Mesothelial cell of epicardium (in vitro differentiated cells): ENCODE results near the gene NCAM1. TPM values are rescaled to one million over a fixed set of nuclear protein-coding genes. Genes with fewer than 3 reads are reported as not detected.

Experiments used
- DNase-seq, 2 experiments: peaks; one replicate each; pipeline ENCODE4 v3.0.0; 2021; ENCODE audit warnings: low spot score in 2 of 2; ENCODE audit not compliant: unreplicated experiment in 2 of 2
- H3K27ac Mint-ChIP-seq: 2 replicates; pipeline ENCODE4 v1.8.0; 2021; ENCODE audit warnings: mixed read lengths
- H3K27me3 Mint-ChIP-seq: 2 replicates; pipeline ENCODE4 v1.8.0; 2021; ENCODE audit warnings: low read depth, mixed read lengths
- H3K36me3 Mint-ChIP-seq: 2 replicates; pipeline ENCODE4 v1.8.0; 2021; ENCODE audit warnings: mixed read lengths
- H3K4me1 Mint-ChIP-seq: 2 replicates; pipeline ENCODE4 v1.8.0; 2021; ENCODE audit warnings: mixed read lengths
- H3K4me3 Mint-ChIP-seq: 2 replicates; pipeline ENCODE4 v1.8.0; 2021; ENCODE audit warnings: mild to moderate bottlenecking, moderate library complexity, mixed read lengths
- H3K9me3 Mint-ChIP-seq: 2 replicates; pipeline ENCODE4 v1.8.0; 2021; ENCODE audit warnings: mixed read lengths
- total RNA-seq: library from RNA; stranded (reverse); gene quantifications from 3 replicates; pipeline ENCODE4 v1.2.1, GENCODE V29; 2021
- TF ChIP-seq, protein P1 (sequence below): fragments of 200-600 bp; sonication (generic); IDR thresholded peaks from one replicate; pipeline ENCODE4 v1.5.0; 2021; ENCODE audit warnings: antibody characterized with exemption; ENCODE audit not compliant: unreplicated experiment

The NCAM1 gene
- total RNA-seq, 1 donor from 2014 or later = 139 TPM

DNA sequence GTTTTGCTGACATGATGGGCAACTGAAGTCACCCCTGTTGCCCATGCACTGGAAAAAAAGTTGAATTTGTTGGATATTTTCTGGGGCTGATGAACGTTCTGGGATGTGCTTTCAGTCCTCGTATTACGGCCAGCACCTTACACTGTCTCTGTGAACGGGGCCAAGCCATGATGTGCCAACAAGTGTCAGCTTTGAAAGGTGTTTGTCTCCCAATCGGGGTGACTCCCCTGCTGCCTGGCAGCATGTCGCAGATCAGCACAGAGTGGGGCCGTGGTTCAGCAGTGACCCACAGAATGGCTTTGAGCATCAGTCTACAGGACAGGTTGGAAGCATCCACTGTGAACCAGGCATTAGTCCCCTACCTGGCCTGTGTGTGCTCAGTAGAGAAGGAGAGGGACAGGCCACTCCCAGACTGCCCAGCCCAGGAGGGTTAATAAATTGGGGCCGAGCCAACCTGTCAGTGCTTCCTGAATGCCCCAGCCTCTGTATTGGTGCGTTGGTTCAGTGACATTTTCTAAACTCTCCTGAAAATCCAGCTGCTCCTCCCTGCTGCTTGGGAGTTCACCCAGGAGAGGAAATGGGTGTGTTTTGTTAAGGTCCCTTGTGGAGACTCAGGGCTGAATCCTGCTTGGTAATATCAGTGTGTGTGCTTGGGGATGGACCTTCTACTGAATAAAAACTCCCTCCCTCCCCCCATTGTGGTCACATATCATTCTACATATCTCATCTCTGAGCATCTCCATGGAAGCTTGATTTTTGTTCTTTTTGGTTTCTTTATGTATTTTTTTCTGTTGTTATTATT, 302.4 kb downstream of the NCAM1 start:
- H3K9me3 Mint-ChIP-seq = no peaks in the 10 kb centered on the region
- H3K27ac Mint-ChIP-seq = no peak overlapping the region
- DNase-seq = no peak
- H3K27me3 Mint-ChIP-seq = no peaks in the 10 kb centered on the region
- H3K4me3 Mint-ChIP-seq = no peak overlapping the region
- H3K36me3 Mint-ChIP-seq = peaks cover 16% of the 10 kb centered on the region
- TF ChIP-seq, protein P1, sequence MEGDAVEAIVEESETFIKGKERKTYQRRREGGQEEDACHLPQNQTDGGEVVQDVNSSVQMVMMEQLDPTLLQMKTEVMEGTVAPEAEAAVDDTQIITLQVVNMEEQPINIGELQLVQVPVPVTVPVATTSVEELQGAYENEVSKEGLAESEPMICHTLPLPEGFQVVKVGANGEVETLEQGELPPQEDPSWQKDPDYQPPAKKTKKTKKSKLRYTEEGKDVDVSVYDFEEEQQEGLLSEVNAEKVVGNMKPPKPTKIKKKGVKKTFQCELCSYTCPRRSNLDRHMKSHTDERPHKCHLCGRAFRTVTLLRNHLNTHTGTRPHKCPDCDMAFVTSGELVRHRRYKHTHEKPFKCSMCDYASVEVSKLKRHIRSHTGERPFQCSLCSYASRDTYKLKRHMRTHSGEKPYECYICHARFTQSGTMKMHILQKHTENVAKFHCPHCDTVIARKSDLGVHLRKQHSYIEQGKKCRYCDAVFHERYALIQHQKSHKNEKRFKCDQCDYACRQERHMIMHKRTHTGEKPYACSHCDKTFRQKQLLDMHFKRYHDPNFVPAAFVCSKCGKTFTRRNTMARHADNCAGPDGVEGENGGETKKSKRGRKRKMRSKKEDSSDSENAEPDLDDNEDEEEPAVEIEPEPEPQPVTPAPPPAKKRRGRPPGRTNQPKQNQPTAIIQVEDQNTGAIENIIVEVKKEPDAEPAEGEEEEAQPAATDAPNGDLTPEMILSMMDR = no peak
- H3K4me1 Mint-ChIP-seq = no peaks in the 10 kb centered on the region

DNA sequence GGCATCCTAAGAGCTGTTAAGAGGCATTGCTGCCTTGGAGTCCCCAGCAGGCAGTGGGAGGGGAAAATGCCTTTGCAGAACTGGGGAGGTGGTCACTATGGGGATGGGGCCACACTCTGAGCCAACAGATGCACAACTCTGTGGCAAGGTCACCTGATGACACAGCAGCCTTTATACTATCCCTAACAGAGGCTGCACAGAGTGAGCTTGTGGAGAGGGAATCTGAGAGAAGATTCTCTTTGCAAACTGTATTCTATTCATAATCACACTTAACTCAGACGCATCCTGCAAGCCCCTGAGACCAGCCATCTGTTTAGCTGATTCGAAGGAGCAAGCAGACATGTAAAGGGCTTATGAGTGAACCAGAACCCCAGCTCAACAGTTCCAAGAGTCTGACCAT, 304.1 kb downstream of the NCAM1 start:
- TF ChIP-seq, protein P1 = no peak
- Mint-ChIP-seq H3K27me3 (no peaks in the 10 kb centered on the region), H3K9me3 (no peaks in the 10 kb centered on the region), H3K36me3 (peaks cover 18% of the 10 kb centered on the region), H3K27ac (no peak overlapping the region), H3K4me1 (no peaks in the 10 kb centered on the region), H3K4me3 (no peak overlapping the region)
- no peak for DNase-seq

DNA sequence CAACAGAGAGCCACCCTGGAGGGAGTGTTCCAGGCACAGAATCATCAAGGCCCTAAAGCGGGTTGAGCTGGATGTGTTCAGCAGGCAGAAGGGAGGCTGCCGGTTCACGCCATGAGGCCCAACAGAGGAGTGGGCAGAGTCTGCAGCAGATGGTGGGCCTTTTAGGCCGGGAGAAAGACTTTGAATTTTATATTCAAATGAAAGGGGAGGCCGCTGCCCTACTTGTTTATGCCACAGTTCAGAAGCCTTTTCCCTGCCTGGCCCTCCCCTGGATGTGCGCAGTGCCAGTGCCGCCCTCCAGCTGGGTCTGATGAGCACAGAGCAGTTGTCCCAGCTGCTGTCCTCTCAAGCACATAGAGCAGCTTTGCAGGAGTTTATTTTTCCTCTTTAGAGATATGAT, 306.3 kb downstream of the NCAM1 start:
- Mint-ChIP-seq H3K9me3 (no peaks in the 10 kb centered on the region), H3K36me3 (peaks cover 13% of the 10 kb centered on the region), H3K27ac (no peak overlapping the region), H3K4me1 (no peaks in the 10 kb centered on the region), H3K4me3 (no peak overlapping the region), H3K27me3 (no peaks in the 10 kb centered on the region)
- TF ChIP-seq, protein P1 = no peak
- no peak for DNase-seq

DNA sequence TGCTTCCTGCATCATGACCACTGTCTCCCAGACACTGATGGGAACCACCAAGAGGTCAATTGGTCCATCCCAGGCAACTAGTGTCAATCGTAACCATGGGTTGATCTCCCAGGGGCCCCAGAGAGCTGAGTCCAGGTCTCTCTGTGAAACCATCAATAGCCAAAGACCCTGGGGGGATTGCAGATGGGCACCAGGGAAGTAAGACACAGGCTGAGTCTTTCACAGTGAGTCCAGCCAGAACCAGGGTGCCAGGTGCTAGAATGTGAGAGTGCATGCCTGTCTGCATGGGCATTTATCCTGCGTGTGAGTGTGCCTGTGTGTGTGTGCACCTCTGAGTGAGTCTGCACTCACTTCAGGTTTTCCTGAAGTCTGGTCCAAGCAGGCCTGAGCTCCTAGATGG, 307.9 kb downstream of the NCAM1 start:
- Mint-ChIP-seq H3K36me3 (peaks cover 15% of the 10 kb centered on the region), H3K4me3 (no peak overlapping the region), H3K27me3 (no peaks in the 10 kb centered on the region), H3K27ac (no peak overlapping the region), H3K4me1 (no peaks in the 10 kb centered on the region), H3K9me3 (no peaks in the 10 kb centered on the region)
- TF ChIP-seq, protein P1 = no peak
- no peak for DNase-seq

DNA sequence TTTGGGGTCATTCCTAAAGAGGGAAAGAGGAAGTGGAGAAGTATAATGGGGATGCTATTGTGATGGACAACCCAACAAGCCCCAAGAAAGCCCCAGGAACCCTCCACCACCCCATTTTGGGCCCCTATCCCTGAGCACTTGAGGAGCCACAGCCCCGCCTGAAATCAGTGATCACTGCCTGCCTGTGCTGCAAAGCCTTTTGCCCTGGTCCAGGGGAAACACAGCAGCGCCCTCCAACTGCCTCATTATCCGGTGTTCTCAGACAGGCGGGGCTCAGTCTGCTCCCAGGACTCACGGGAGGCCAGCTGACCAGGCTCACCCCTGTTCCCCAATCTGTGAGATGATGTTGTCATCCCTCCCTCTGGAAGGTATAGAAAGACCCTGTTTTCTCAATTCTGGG, 308.4 kb downstream of the NCAM1 start:
- DNase-seq = no peak
- no peaks in the 10 kb centered on the region for H3K27me3 Mint-ChIP-seq
- TF ChIP-seq, protein P1 = no peak
- no peaks in the 10 kb centered on the region for H3K9me3 Mint-ChIP-seq
- no peaks in the 10 kb centered on the region for H3K4me1 Mint-ChIP-seq
- H3K27ac Mint-ChIP-seq = no peak overlapping the region
- H3K36me3 Mint-ChIP-seq = peaks cover 15% of the 10 kb centered on the region
- no peak overlapping the region for H3K4me3 Mint-ChIP-seq
